ENCODE data around the gene HCN2. TPM values are rescaled to one million over a fixed set of nuclear protein-coding genes. Genes with fewer than 3 reads are reported as not detected.

The HCN2 gene
- total RNA-seq, 3 donors from 2014 or later (not counting 1 experiment from before 2014, with no cell fraction given) = 0.96 to 1.6 (median 1.1) TPM

- intact Hi-C loops (cut with micrococcal nuclease) = loop anchor here (5.0 kb wide), 2 partner anchors 43 to 87 kb away; partner anchors contain the start of genes CDC34 and RNF126
- H3K4me1 ChIP-seq (ENCODE audit: control insufficient read depth, insufficient read depth, low read length) = peaks cover 59% of the 10 kb centered on the region
- peak overlapping the region in 1 of 2 donors; percentile 88 for H3K27ac Mint-ChIP-seq
Observed at GRCh38 chr19:574658-575526, 14.8 kb upstream of the HCN2 start.

GRCh38 chr19:575527-576506, 13.9 kb upstream of the HCN2 start:
- WGBS (ENCODE audit: insufficient coverage) = 86% methylated on average over 36 of the region's 38 CpGs
- DNase-seq (no peak), ATAC-seq (no peak)
- Mint-ChIP-seq H3K27me3 (ENCODE audit: low read depth in 2 of 2) (no peaks in the 10 kb centered on the region), H3K27ac (peak overlapping the region in 1 of 2 donors; percentile 88), H3K36me3 (no peaks in the 10 kb centered on the region), H3K4me1 (peaks cover 26 to 62% of the 10 kb centered on the region in 2 donors), H3K4me3 (peak overlapping the region; percentile 28), H3K9me3 (no peaks in the 10 kb centered on the region)
- Histone ChIP-seq H3K9me3 (ENCODE audit: control insufficient read depth, insufficient read depth, low read length) (no peaks in the 10 kb centered on the region), H3K27me3 (ENCODE audit: control insufficient read depth, insufficient read depth, low read length) (no peaks in the 10 kb centered on the region), H3K36me3 (ENCODE audit: control insufficient read depth, insufficient read depth, low read length) (peaks cover 17% of the 10 kb centered on the region), H3K4me1 (ENCODE audit: control insufficient read depth, insufficient read depth, low read length) (peaks cover 57% of the 10 kb centered on the region), H3K4me3 (ENCODE audit: low read length) (no peak overlapping the region), H3K27ac (ENCODE audit: low read length) (no peak overlapping the region)
- no peak for TF ChIP-seq CTCF (IDR thresholded peaks at IDR 0.05)
- intact Hi-C loops (cut with micrococcal nuclease) = no loop called here

More at GRCh38 chr19:574658-575526, 14.8 kb upstream of the HCN2 start:
- no peaks in the 10 kb centered on the region for H3K27me3 ChIP-seq (ENCODE audit: control insufficient read depth, insufficient read depth, low read length)
- DNase-seq (peak in 1 of 2 donors; percentile 18), ATAC-seq (no peak)
- Mint-ChIP-seq H3K27me3 (ENCODE audit: low read depth in 2 of 2) (no peaks in the 10 kb centered on the region), H3K4me1 (peaks cover 28 to 63% of the 10 kb centered on the region in 2 donors), H3K9me3 (no peaks in the 10 kb centered on the region), H3K36me3 (no peaks in the 10 kb centered on the region), H3K4me3 (peak overlapping the region; percentile 84)
- TF ChIP-seq CTCF (IDR thresholded peaks at IDR 0.05) = no peak
- peaks cover 9% of the 10 kb centered on the region for H3K36me3 ChIP-seq (ENCODE audit: control insufficient read depth, insufficient read depth, low read length)
- H3K4me3 ChIP-seq (ENCODE audit: low read length) = no peak overlapping the region
- no peaks in the 10 kb centered on the region for H3K9me3 ChIP-seq (ENCODE audit: control insufficient read depth, insufficient read depth, low read length)
- WGBS (ENCODE audit: insufficient coverage) = 47% methylated on average over 32 of the region's 32 CpGs
- no peak overlapping the region for H3K27ac ChIP-seq (ENCODE audit: low read length)

- Histone ChIP-seq H3K4me3 (ENCODE audit: low read length) (no peak overlapping the region), H3K27me3 (ENCODE audit: control insufficient read depth, insufficient read depth, low read length) (no peaks in the 10 kb centered on the region), H3K4me1 (ENCODE audit: control insufficient read depth, insufficient read depth, low read length) (peaks cover 48% of the 10 kb centered on the region), H3K27ac (ENCODE audit: low read length) (no peak overlapping the region), H3K9me3 (ENCODE audit: control insufficient read depth, insufficient read depth, low read length) (no peaks in the 10 kb centered on the region), H3K36me3 (ENCODE audit: control insufficient read depth, insufficient read depth, low read length) (peaks cover 26% of the 10 kb centered on the region)
- no peak overlapping the region for H3K27ac Mint-ChIP-seq
- intact Hi-C loops (cut with micrococcal nuclease) = no loop called here
- peaks cover 15 to 51% of the 10 kb centered on the region in 2 donors for H3K4me1 Mint-ChIP-seq
- no peak for TF ChIP-seq CTCF (IDR thresholded peaks at IDR 0.05)
- no peak overlapping the region for H3K4me3 Mint-ChIP-seq
- H3K9me3 Mint-ChIP-seq = no peaks in the 10 kb centered on the region
- no peaks in the 10 kb centered on the region for H3K27me3 Mint-ChIP-seq (ENCODE audit: low read depth in 2 of 2)
- 90% methylated on average over 28 of the region's 28 CpGs for WGBS (ENCODE audit: insufficient coverage)
- DNase-seq (peak in 1 of 2 donors; percentile 8), ATAC-seq (no peak)
- H3K36me3 Mint-ChIP-seq = no peaks in the 10 kb centered on the region
Observed at GRCh38 chr19:576768-577438, 12.8 kb upstream of the HCN2 start.

All from natural killer cell (primary cell).